Cerebellar nuclear complex (tissue), 1 donor: Measurements from ENCODE around the gene ACR.

Experiments
- DNase-seq, 2 experiments: peaks; one replicate each; lab custom pipeline; 2025; lab: John Stamatoyannopoulos, UW

The ACR gene

DNA sequence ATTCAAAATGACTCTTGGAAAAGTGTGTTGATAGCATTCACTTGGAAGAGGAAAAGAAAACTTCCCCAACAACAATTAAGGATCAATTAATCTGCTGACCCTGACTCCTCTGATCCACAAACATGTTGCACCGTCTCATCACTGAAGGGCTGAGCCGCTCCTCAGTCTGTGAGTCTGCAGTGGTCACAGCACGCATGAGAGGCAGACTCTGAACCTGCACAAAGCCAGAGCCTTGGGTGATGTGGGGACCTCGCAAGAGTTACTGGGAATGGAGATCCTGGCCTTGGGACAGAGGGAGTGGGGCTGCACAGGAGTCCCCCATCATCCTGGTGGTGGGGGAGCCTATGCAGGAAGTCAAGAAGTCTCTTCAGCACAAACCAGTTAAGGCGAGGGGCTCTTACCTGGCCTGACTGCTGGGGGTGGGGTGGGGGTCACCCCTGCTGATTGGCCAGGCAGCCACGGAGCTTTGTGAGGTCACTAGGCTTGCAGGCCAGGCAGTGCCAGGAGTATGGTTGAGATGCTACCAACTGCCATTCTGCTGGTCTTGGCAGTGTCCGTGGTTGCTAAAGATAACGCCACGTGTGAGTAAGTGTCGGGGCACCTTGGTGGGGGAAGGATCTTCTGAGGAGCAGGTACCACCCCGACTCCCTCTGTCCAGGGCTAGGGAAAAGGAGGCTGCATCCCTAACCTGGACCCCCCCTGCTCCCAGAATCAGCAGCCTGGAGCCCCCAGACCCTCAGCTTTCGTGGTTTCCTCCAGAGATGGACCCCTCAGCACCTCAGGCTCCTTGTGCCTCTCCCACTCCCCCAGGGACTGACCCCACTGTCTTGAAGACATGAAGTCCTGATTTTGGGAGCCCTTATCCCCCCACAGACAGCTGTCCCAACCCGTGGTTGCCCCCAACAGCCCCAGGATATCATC is at the start of gene ACR:
Gene ACR (plus strand): TSS at position 477 of the 921 bp plus-strand sequence. CDS start 32 bp downstream, at position 509.
- no peak for DNase-seq

DNA sequence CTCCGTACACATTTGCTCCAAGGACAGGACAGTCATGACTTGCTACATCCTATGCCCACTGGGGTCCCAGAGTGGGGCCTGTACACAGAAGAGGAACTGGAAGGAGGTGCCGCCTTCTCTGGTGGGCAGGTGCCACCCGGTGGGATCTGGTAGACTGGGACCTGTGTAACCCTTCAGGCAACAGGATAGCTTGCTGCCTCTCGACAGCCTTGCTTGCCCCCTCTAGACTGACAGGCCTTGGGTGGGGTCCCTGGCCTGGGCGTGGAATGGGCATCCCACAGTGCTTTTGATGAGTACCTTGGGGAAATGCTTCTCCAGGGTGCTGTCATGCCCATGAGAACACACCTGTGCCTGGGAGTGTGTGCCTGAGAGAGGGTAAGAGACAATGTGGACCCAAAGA is 49.6 kb upstream of the ACR start:
- DNase-seq: no peak

DNA sequence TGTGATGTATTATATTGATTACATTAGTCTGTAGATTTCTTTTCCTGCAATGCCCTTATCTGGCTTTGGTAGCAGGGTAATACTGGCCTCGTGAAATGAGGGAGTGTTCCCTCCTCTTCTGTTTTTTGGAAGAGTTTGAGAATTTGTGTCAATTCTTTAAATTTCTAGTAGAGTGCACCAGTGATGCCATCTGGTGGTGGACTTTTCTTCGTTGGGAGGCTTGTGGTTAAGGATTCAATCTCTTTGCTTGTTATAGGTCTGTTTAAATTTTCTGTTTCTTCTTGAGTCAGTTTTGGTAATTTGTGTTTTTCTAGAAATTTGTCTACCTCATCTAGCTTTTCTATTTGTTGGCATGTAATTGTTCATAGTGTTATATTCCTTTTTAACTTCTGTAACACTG is 46.5 kb upstream of the ACR start:
- DNase-seq: no peak

GRCh38 chr22:50693462-50693861 is 44.5 kb upstream of the ACR start:
- DNase-seq: no peak

GRCh38 chr22:50694099-50694605 is 43.9 kb upstream of the ACR start:
- no peak for DNase-seq

GRCh38 chr22:50694766-50695420 is 43.1 kb upstream of the ACR start:
- no peak for DNase-seq

DNA sequence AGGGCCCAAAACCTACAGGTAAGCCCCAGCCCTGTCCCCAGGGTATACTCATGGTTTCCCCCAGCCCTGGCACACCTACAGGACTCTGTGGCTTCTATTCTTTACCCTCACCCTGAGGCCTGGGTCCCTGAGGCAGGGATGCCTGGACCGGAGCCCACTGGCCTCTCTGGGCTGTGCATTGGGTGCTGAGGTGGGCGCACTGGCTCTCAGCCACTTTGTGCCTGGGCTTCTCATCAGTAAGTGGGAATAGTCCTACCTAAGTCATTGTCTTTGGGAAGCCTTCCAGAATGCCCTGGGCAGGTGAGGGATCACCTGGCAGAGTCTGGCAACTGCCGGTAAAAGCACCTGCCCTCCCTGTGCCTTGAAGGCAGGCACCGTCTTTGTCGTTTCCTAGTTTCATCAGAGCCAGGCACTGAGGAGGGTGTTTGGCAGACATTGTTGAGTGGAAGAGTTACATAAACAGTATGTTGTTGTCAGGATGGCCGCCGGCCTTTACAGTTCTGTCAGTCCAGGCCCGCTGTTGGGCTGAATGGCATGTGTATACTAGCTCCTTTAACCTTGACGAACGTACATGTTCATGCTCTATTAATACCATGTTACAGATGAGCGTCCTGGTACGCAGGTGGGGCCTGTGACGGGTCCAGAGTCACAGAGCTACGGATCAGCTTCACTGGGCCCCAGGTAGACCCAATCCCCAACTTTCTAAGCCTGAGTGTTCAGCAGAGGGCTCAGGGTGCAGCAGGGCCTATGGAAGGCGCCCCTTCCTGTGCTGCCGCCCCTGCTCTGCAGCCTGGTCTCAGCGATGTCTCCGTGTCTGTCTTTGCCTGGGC is 42.4 kb upstream of the ACR start:
- no peak for DNase-seq

DNA sequence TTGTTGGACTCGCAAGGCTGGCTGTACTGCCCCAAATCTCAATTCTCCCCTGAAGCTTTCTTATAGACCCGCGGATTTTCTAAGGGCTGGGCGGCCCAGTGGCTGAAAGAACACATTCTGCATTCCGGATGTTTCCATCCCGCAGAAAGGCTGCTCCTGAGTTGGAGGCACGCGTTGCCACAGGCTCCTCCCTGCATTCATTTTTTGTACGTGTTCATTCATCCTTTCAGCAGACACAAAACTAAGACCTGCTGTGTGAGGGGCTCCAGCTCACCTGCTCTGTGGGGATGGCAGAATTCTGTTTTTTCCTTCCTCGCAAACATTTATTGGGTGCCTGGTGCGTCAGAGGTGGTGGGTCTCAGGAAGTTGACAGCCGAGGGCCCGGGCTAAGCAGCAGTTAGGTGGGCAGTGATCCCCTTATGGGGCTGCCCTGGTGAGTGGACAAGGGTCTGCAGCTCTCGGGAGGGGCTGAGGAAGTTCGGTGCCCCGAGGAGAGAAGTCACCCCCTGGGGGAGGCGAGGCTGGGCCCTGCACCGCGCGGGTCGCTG is 41.7 kb upstream of the ACR start:
- no peak for DNase-seq

DNA sequence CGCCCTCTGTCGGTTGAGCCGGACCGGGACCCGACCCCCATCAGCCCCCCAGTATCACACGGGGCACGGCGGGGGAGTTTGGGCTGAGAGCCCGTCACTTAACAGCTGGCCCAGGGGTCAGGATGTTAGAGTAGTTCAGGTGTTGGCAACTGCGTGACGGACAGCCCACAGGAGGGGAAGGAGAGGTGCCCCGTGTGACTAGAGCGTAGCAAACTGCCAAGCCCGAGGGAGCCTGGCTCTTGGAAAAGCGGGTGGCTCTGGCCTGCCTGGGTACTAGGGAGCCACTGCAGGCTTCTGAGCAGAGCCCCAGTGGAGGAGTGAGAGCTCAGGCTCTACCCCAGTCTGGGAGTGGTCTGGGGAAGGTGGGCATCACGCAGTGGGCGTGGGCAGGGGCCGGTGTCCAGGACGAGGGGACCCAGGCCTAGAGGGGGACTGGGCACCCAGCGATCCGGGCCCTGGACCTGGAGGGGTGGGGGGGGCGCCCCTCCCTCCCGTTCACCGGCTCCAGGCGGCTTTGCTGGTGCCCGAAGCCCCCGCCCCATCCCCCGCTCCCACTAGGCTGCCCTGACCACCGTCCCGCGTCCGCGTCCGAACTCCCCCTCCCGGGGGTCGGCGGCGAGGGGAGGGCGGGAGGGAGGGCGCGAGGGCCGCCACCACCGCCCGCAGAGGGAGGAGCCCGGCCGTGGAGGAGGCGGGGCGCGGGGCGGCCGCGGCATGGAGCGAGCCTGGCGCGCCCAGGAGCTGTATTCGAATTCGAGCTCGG is 41.0 kb upstream of the ACR start:
- DNase-seq: no peak

GRCh38 chr22:50697667-50698506 is 40.1 kb upstream of the ACR start:
- DNase-seq: no peak

- no peak for DNase-seq
Observed at GRCh38 chr22:50698546-50698945, 39.5 kb upstream of the ACR start.

GRCh38 chr22:50699001-50699755 is 38.8 kb upstream of the ACR start:
- peak; percentile 83 to 94 for DNase-seq

DNA sequence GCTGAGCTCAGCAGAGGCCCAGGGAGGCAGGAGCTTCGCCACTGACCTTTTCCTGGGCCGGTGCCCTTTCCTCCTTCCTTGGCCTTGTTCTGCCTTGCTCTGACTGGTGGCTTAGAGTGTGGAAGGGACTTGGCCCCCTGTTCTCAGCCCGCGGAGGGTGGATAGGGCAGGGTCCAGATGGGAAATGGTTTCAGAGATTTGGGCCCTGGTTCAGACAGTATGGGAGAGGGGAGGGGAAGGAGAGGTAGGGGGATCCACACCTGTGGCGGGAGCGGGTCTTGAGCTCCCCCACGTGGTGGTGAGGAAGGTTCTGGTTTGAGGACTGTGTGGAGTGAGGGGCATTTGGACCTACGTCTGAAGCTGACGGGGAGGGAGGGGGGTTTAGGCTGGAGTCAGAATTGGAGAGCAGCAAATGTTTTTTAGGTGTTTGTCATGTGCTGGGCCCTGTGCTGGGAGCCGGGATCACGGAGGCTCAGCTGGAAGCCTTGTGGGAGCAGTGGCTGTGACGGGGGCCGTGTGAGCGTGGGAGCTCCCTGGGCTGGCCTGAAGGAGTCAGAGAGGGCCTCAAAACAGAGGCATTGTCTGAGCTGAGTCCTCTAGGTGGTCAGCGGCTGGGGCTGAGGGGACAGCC is 38.1 kb upstream of the ACR start:
- no peak for DNase-seq

DNA sequence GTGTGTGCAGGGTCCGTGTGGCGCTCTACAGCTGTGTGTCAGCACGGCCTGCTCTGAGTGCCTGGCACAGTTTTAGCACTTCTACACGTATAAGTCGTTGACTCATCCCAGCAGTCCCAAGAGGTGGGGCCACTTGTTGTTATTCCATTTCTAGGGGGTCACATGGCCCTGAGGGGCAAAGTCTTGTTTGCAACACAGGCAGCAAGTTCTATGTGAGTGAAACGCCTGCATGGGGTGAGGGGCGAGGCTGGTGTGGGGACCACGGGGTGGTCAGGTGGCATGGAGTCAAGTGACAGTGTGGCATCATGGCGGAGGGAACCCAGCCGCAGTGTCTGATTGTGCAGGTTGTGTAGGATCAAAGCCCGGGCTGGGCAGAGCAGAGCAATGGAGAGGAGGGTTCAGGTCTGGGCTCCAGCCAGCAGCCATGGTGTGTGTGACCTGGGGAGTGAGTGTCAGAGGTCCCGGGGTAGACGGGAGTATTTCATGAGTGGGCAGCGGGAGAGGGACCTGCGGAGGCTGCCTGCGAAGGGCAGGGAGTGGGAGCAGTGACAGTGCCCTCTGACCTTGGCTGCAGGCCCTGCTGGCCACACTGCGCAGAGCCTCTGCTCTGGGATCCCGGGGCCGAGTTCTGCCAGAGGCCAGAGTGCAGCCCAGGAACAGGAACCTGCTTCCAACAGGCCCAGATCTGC is 37.5 kb upstream of the ACR start:
- no peak for DNase-seq

GRCh38 chr22:50701076-50701419 is 37.0 kb upstream of the ACR start:
- DNase-seq: no peak

GRCh38 chr22:50701428-50702154 is 36.4 kb upstream of the ACR start:
- DNase-seq: no peak

GRCh38 chr22:50702261-50702671 is 35.7 kb upstream of the ACR start:
- no peak for DNase-seq
